Endothelial cell (in vitro differentiated cells): ENCODE measurements around the gene COL5A1. TPM values are rescaled to one million over a fixed set of nuclear protein-coding genes. Genes with fewer than 3 reads are reported as not detected.
A peak's percentile ranks its signal among the peaks of the same experiment; 100 is the strongest.

ENCODE experiments used
- DNase-seq: peaks from one replicate; pipeline ENCODE4 v3.0.0; 2021; ENCODE audit warnings: low spot score
- H3K27ac Mint-ChIP-seq: one replicate; pipeline ENCODE4 v1.8.0; 2021; ENCODE audit warnings: mixed read lengths, inconsistent platforms; ENCODE audit not compliant: unreplicated experiment
- H3K27me3 Mint-ChIP-seq: one replicate; pipeline ENCODE4 v1.8.0; 2021; ENCODE audit warnings: mild to moderate bottlenecking, moderate library complexity, mixed read lengths, inconsistent platforms; ENCODE audit not compliant: unreplicated experiment
- H3K36me3 Mint-ChIP-seq: one replicate; pipeline ENCODE4 v1.8.0; 2021; ENCODE audit warnings: mild to moderate bottlenecking, low read depth, mixed read lengths, inconsistent platforms; ENCODE audit not compliant: unreplicated experiment
- H3K4me1 Mint-ChIP-seq: one replicate; pipeline ENCODE4 v1.8.0; 2021; ENCODE audit warnings: mild to moderate bottlenecking, mixed read lengths, inconsistent platforms; ENCODE audit not compliant: unreplicated experiment
- H3K4me3 Mint-ChIP-seq: one replicate; pipeline ENCODE4 v1.8.0; 2021; ENCODE audit warnings: mild to moderate bottlenecking, mixed read lengths, inconsistent platforms; ENCODE audit not compliant: unreplicated experiment
- H3K9me3 Mint-ChIP-seq: one replicate; pipeline ENCODE4 v1.8.0; 2021; ENCODE audit warnings: mixed read lengths, inconsistent platforms; ENCODE audit not compliant: unreplicated experiment
- CTCF ChIP-seq: fragments of 200-600 bp; sonication (generic); IDR thresholded peaks from one replicate; pipeline ENCODE4 v1.5.0; 2021; ENCODE audit warnings: antibody characterized with exemption; ENCODE audit not compliant: unreplicated experiment
- total RNA-seq: library from RNA; stranded (reverse); fragmentation: NEBNext Ultra II Directional; extraction: Animal tissue kit (Norgen Biotek cat#: 25700); gene quantifications from one replicate; pipeline ENCODE4 v1.2.1, GENCODE V29; 2021; ENCODE audit not compliant: unreplicated experiment

COL5A1 gene
- total RNA-seq, 1 donor from 2014 or later: 24.3 TPM

GRCh38 chr9:134728021-134728795 lies 86.6 kb downstream of the COL5A1 start:
- DNase-seq: no peak
- no peak overlapping the region for H3K27ac Mint-ChIP-seq

GRCh38 chr9:134728801-134729495 lies 87.3 kb downstream of the COL5A1 start:
- Mint-ChIP-seq H3K27ac (no peak overlapping the region), H3K27me3 (peaks cover 7% of the 10 kb centered on the region), H3K9me3 (no peaks in the 10 kb centered on the region), H3K4me3 (peak overlapping the region; percentile 19), H3K36me3 (peaks cover 7% of the 10 kb centered on the region), H3K4me1 (peaks cover 2% of the 10 kb centered on the region)
- no peak for TF ChIP-seq CTCF
- no peak for DNase-seq

More at GRCh38 chr9:134728021-134728795, 86.6 kb downstream of the COL5A1 start:
- peaks cover 7% of the 10 kb centered on the region for H3K27me3 Mint-ChIP-seq
- H3K36me3 Mint-ChIP-seq: peaks cover 7% of the 10 kb centered on the region
- H3K4me3 Mint-ChIP-seq: no peak overlapping the region
- no peaks in the 10 kb centered on the region for H3K9me3 Mint-ChIP-seq
- TF ChIP-seq CTCF: no peak
- H3K4me1 Mint-ChIP-seq: peaks cover 2% of the 10 kb centered on the region

- DNase-seq: no peak
- Mint-ChIP-seq H3K4me1 (peaks cover 2% of the 10 kb centered on the region), H3K36me3 (peaks cover 7% of the 10 kb centered on the region), H3K9me3 (no peaks in the 10 kb centered on the region), H3K27ac (no peak overlapping the region), H3K4me3 (no peak overlapping the region), H3K27me3 (peaks cover 11% of the 10 kb centered on the region)
- TF ChIP-seq CTCF: no peak
Measured at GRCh38 chr9:134730011-134730760, 88.6 kb downstream of the COL5A1 start.

GRCh38 chr9:134730761-134731496 lies 89.3 kb downstream of the COL5A1 start:
- Mint-ChIP-seq H3K4me3 (no peak overlapping the region), H3K27ac (no peak overlapping the region), H3K4me1 (no peaks in the 10 kb centered on the region), H3K9me3 (no peaks in the 10 kb centered on the region), H3K36me3 (peaks cover 7% of the 10 kb centered on the region), H3K27me3 (peaks cover 11% of the 10 kb centered on the region)
- no peak for TF ChIP-seq CTCF
- no peak for DNase-seq
